Measurements from ENCODE around the gene STON1.
"Not testable (repeated sequence)": the region's sequence is repeated elsewhere in the genome, so short reads cannot be mapped to it uniquely, and the experiment has no call there.

Gene STON1

DNA sequence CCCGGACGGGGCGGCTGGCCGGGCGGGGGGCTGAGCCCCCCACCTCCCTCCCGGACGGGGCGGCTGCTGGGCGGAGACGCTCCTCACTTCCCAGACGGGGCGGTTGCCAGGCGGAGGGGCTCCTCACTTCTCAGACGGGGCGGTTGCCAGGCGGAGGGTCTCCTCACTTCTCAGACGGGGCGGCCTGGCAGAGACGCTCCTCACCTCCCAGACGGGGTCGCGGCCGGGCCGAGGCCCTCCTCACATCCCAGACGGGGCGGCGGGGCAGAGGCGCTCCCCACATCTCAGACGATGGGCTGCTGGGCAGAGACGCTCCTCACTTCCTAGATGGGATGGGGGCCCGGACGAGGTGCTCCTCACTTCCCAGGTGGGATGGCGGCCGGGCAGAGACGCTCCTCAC, 84.6 kb downstream of the STON1 start:
- DNase-seq (ENCODE audit: low read depth in 1 of 2, low spot score in 1 of 2) = not testable (repeated sequence)

DNA sequence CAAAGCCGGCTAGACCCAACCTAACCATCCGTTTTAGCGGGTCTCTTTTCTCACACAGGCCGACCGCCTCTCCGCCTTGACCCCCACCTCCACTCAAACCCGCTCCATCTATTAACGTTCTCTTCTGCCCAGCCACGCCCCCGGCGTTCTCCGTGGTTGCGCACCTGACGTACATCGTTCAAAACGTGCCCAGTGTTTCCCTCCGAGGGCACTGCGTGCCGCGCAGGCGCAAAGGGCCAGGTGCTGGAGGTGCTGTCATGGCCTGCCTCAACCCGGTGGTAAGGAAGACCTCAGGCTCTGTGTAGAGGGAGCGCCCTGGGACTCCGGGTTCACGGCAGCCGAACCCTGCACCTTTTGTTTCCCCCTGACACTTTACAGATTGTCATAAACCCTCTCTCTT, 87.7 kb downstream of the STON1 start, which contains the start of gene GTF2A1L:
GTF2A1L (plus strand) TSS at position 239 of the 400 bp plus-strand sequence; CDS start at position 258, 19 bp downstream.
- no peak for DNase-seq (ENCODE audit: low read depth in 1 of 2, low spot score in 1 of 2)

DNA sequence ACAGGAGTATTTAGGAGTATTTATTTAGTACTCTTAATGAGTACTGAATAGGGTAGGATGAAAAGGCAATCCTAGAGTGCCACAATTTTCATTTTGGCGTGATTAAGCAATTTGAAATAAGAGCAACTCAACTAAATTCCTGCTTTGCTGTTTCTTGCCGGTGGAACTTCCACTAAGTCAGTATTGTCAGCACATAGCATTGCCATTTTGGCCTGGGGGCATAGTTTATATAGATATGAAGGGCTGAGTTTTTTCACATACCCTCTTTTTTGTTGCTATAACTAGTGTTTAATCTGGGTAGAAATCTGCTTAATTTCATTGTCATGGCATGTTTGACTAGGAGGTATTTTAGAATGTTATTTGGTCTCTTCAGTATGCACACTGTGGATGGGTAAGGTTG, 89.6 kb downstream of the STON1 start:
- no peak for DNase-seq (ENCODE audit: low read depth in 1 of 2, low spot score in 1 of 2)

DNA sequence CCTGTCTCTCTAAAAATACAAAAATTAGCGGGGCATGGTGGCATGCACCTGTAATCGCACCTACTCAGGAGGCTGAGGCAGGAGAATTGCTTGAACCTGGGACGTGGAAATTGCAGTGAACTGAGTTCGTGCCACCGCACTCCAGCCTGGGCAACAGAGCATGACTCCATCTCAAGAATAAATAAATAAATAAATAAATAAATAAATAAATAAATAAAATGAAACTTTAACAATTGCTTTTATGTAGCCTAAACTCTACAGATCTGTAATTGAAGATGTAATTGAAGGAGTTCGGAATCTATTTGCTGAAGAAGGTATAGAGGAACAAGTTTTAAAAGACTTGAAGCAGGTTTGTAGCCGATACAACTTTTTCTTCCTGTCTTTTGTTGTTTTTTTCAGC, 90.7 kb downstream of the STON1 start:
- DNase-seq (ENCODE audit: low read depth in 1 of 2, low spot score in 1 of 2) = no peak

DNA sequence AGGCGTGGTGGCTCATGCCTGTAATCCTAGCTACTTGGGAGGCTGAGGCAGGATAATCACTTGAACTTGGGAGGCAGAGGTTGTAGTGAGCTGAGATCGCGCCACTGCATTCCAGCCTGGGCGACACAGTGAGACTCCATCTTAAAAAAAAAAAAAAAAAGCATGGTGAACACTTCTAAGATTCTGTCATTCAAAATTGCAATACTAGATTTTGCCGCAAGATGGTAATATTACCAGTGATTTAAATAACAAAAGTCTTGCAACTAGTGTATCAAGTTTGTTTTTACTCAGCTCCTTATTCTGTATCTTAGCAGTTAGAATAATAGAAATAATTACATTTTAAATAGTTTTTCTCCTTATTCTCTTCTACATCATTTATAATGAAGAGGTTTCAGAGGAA, 92.7 kb downstream of the STON1 start:
- DNase-seq (ENCODE audit: low read depth in 1 of 2, low spot score in 1 of 2) = not testable (repeated sequence)

DNA sequence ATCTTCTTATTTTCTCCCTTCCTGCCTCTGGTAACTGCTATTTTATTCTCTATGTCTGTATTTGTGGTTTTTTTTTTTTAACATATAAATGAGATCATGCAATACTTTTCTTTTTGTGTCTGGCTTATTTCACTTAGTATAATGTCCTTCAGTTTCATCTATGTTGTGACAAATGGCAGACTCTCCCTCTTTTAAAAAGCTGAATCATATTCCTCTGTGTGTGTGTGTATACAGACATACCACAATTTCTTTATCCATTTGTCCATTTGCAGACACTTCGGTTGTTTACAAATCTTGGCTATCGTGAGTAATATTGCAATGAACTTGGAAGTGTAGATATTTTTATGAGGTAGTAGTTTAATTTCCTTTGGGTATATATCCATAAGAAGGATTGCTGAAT, 94.7 kb downstream of the STON1 start:
- no peak for DNase-seq (ENCODE audit: low read depth in 1 of 2, low spot score in 1 of 2)

DNA sequence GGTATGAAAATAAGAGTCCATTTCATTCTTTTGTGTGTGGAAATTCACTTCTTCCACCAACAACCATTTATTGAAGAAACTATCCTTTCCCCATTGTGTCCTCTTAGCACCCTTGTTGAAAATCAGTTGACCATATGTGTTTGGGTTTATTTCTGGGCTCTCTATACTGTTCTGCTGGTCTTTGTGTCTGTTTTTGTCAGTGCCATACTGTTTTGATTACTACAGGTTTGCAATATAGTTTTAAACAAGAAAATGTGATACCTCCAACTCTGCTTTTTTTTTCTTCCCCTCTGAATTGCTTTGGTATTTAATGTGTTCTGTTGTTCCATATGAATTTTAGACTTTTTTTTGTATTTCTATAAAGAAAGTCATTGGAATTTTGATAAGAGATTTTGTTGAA, 96.1 kb downstream of the STON1 start:
- no peak for DNase-seq (ENCODE audit: low read depth in 1 of 2, low spot score in 1 of 2)

DNA sequence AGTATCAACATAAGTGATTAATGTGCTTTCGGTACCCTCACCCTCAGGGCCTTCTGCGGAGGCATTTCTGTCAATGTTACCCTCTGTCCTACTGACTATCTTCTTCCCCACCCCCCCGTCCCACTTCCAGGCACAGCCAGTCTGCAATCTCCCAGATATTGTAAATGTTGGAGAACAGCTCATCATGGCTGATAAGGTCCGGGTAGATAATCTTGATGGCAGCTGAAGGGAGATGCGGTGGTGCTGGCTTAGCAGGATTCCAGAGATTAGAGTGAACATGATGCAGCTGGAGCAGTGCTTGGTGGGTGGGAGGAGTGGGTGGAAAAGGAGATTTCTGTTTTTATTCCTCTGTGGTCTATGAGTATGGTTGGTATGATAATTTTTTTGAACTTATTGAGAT, 103.2 kb downstream of the STON1 start:
- no peak for DNase-seq (ENCODE audit: low read depth in 1 of 2, low spot score in 1 of 2)

DNA sequence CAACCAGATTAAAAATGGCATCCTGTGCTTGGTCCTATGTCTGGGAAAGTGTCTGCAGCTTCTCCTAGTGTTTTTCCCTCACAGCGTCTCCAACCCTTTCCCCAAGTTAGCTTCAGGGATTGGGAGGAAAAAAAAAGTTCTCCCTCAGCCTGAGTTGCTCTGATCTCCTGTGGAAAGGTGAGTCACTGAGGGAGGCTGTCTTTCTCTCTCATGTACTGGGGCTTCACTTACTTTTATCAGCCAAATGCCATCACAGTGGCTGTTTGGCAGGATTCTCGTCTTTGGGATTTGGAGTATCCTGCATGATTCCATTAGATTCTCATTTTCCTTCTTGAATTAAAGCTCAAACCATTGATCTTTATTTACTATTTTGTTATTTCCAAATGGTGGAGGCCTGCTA, 105.8 kb downstream of the STON1 start:
- DNase-seq (ENCODE audit: low read depth in 1 of 2, low spot score in 1 of 2) = no peak

DNA sequence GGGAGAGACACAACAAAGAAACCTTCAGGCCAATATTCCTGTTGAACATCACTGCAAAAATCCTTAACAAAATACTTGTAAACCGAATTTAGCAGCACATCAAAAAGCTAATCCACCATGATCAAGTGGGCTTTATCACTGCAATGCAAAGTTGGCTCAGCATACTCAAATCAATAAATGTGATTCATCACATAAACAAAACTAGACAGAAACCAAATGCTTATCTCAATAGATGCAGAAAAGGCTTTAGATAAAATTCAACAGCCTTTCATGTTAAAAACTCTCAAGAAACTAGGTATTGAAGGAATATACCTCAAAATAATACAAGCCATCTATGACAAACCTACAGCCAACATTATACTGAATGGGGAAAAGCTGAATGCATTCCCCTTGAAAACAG, 108.3 kb downstream of the STON1 start:
- DNase-seq (ENCODE audit: low read depth in 1 of 2, low spot score in 1 of 2) = no peak

Measured in stimulated activated CD4-positive, alpha-beta T cell treated with anti-CD3 and anti-CD28 coated beads, Interleukin-15, amount 100 ng/mL, for 1 hour (primary cell).